ENCODE data around the gene CLIC6.

The CLIC6 gene

GRCh38 chr21:34765619-34766018 lies 96.8 kb downstream of the CLIC6 start:
- TF ChIP-seq CTCF (IDR thresholded peaks at IDR 0.05; ENCODE audit: low read depth, low read length) (no peak), POLR2A (IDR thresholded peaks at IDR 0.05; ENCODE audit: extremely low read depth, insufficient read length) (no peak), MYC (IDR thresholded peaks at IDR 0.05; ENCODE audit: low read depth, low read length) (no peak), MAX (IDR thresholded peaks at IDR 0.05; ENCODE audit: low read depth, low read length) (no peak)
- no peak overlapping the region for H3K4me3 ChIP-seq (ENCODE audit: low read depth, low read length)
- DNase-seq (ENCODE audit: low read depth): no peak

GRCh38 chr21:34766862-34767261 lies 98.1 kb downstream of the CLIC6 start:
- DNase-seq (ENCODE audit: low read depth): no peak
- no peak for TF ChIP-seq MAX (IDR thresholded peaks at IDR 0.05; ENCODE audit: low read depth, low read length)
- TF ChIP-seq MYC (IDR thresholded peaks at IDR 0.05; ENCODE audit: low read depth, low read length): no peak
- TF ChIP-seq POLR2A (IDR thresholded peaks at IDR 0.05; ENCODE audit: extremely low read depth, insufficient read length): no peak
- no peak for TF ChIP-seq CTCF (IDR thresholded peaks at IDR 0.05; ENCODE audit: low read depth, low read length)
- H3K4me3 ChIP-seq (ENCODE audit: low read depth, low read length): no peak overlapping the region
